ENCODE data around the gene RAB15. TPM values are rescaled to one million over a fixed set of nuclear protein-coding genes. Genes with fewer than 3 reads are reported as not detected.

RAB15 gene
- total and polyA plus RNA-seq, 2 of the 8 experiments (the other 6 are each of a cell fraction or from before 2014, with no cell fraction given) = 38.8 to 58.1 TPM

- no peak for TF ChIP-seq EP300 (IDR thresholded peaks at IDR 0.05; ENCODE audit: borderline replicate concordance in 1 of 2, low read depth in 2 of 2, low read length in 2 of 2)
These were observed 43.3 kb upstream of the RAB15 start (continued) for GRCh38 chr14:65015391-65015790.

Measured in H1 (cell line).